GM12872 (cell line): ENCODE results near the gene BRINP1.

ENCODE experiments used
- CTCF ChIP-seq: IDR thresholded peaks from 3 replicates; pipeline ENCODE4 v1.5.1; 2011; ENCODE audit warnings: low read depth, mild to moderate bottlenecking, low read length, moderate library complexity; ENCODE audit not compliant: insufficient read depth

BRINP1 gene

GRCh38 chr9:119284587-119285337 is 84.5 kb downstream of the BRINP1 start:
- TF ChIP-seq CTCF, result no peak

GRCh38 chr9:119284118-119284517 is 85.1 kb downstream of the BRINP1 start:
- TF ChIP-seq CTCF, result no peak

GRCh38 chr9:119283078-119283794 is 86.0 kb downstream of the BRINP1 start:
- TF ChIP-seq CTCF, result no peak

GRCh38 chr9:119282476-119283077 is 86.7 kb downstream of the BRINP1 start:
- no peak for TF ChIP-seq CTCF

GRCh38 chr9:119280740-119281485 is 88.3 kb downstream of the BRINP1 start:
- no peak for TF ChIP-seq CTCF

- TF ChIP-seq CTCF, result no peak
These were observed 91.1 kb downstream of the BRINP1 start for GRCh38 chr9:119278171-119278570.
